Nephron progenitor cell (in vitro differentiated cells): ENCODE results near the gene DYNC1LI1.

Source experiments
- DNase-seq: peaks from one replicate; pipeline ENCODE4 v3.0.0; 2021
- H3K27ac Mint-ChIP-seq: 2 replicates; pipeline ENCODE4 v1.8.0; 2021; ENCODE audit warnings: mild to moderate bottlenecking, moderate library complexity, mixed read lengths
- H3K27me3 Mint-ChIP-seq: 2 replicates; pipeline ENCODE4 v1.8.0; 2021; ENCODE audit warnings: mild to moderate bottlenecking, low read depth, mixed read lengths; ENCODE audit not compliant: poor library complexity
- H3K36me3 Mint-ChIP-seq: 2 replicates; pipeline ENCODE4 v1.8.0; 2021; ENCODE audit warnings: low read depth, mixed read lengths
- H3K4me1 Mint-ChIP-seq: 2 replicates; pipeline ENCODE4 v1.8.0; 2021; ENCODE audit warnings: mixed read lengths
- H3K4me3 Mint-ChIP-seq: 2 replicates; pipeline ENCODE4 v1.8.0; 2021; ENCODE audit warnings: mild to moderate bottlenecking, moderate library complexity, mixed read lengths
- H3K9me3 Mint-ChIP-seq: 2 replicates; pipeline ENCODE4 v1.8.0; 2021; ENCODE audit warnings: mild to moderate bottlenecking, moderate library complexity, mixed read lengths
- CTCF ChIP-seq: fragments of 200-600 bp; sonication (generic); IDR thresholded peaks from 2 replicates; pipeline ENCODE4 v1.5.0; 2021; ENCODE audit warnings: antibody characterized with exemption

DYNC1LI1 gene

GRCh38 chr3:32501783-32502117, 68.9 kb downstream of the DYNC1LI1 start:
- Mint-ChIP-seq H3K27ac (peak overlapping the region; percentile 99), H3K4me3 (peak overlapping the region; percentile 99), H3K36me3 (peaks cover 12% of the 10 kb centered on the region), H3K27me3 (peaks cover 7% of the 10 kb centered on the region), H3K4me1 (peaks cover 43% of the 10 kb centered on the region), H3K9me3 (peaks cover 1% of the 10 kb centered on the region)
- no peak for TF ChIP-seq CTCF
- DNase-seq, result no peak

- no peak for DNase-seq
- TF ChIP-seq CTCF, result no peak
- Mint-ChIP-seq H3K4me3 (peak overlapping the region; percentile 99), H3K9me3 (peaks cover 3% of the 10 kb centered on the region), H3K36me3 (peaks cover 17% of the 10 kb centered on the region), H3K4me1 (peaks cover 49% of the 10 kb centered on the region), H3K27ac (no peak overlapping the region), H3K27me3 (peaks cover 8% of the 10 kb centered on the region)
These were observed 69.5 kb downstream of the DYNC1LI1 start for GRCh38 chr3:32500880-32501782.

- peaks cover 49% of the 10 kb centered on the region for H3K4me1 Mint-ChIP-seq
- no peak for DNase-seq
- H3K27me3 Mint-ChIP-seq, result peaks cover 8% of the 10 kb centered on the region
- H3K9me3 Mint-ChIP-seq, result peaks cover 3% of the 10 kb centered on the region
- no peak overlapping the region for H3K27ac Mint-ChIP-seq
- peak overlapping the region; percentile 99 for H3K4me3 Mint-ChIP-seq
- TF ChIP-seq CTCF, result no peak
- peaks cover 17% of the 10 kb centered on the region for H3K36me3 Mint-ChIP-seq
These were observed 70.4 kb downstream of the DYNC1LI1 start for GRCh38 chr3:32500231-32500630.

GRCh38 chr3:32499585-32499984, 71.1 kb downstream of the DYNC1LI1 start:
- H3K36me3 Mint-ChIP-seq, result peaks cover 17% of the 10 kb centered on the region
- no peak overlapping the region for H3K4me3 Mint-ChIP-seq
- DNase-seq, result no peak
- no peak for TF ChIP-seq CTCF
- peaks cover 49% of the 10 kb centered on the region for H3K4me1 Mint-ChIP-seq
- H3K27ac Mint-ChIP-seq, result no peak overlapping the region
- peaks cover 8% of the 10 kb centered on the region for H3K27me3 Mint-ChIP-seq
- H3K9me3 Mint-ChIP-seq, result peaks cover 3% of the 10 kb centered on the region

- TF ChIP-seq CTCF, result no peak
- Mint-ChIP-seq H3K27me3 (peaks cover 3% of the 10 kb centered on the region), H3K4me1 (peaks cover 49% of the 10 kb centered on the region), H3K36me3 (peaks cover 17% of the 10 kb centered on the region), H3K4me3 (no peak overlapping the region), H3K9me3 (peaks cover 3% of the 10 kb centered on the region), H3K27ac (no peak overlapping the region)
- no peak for DNase-seq
These were observed 71.7 kb downstream of the DYNC1LI1 start for GRCh38 chr3:32498992-32499391.

- TF ChIP-seq CTCF, result no peak
- H3K27me3 Mint-ChIP-seq, result peaks cover 3% of the 10 kb centered on the region
- H3K27ac Mint-ChIP-seq, result no peak overlapping the region
- H3K4me1 Mint-ChIP-seq, result peaks cover 49% of the 10 kb centered on the region
- H3K4me3 Mint-ChIP-seq, result no peak overlapping the region
- no peak for DNase-seq
- peaks cover 3% of the 10 kb centered on the region for H3K9me3 Mint-ChIP-seq
- H3K36me3 Mint-ChIP-seq, result peaks cover 17% of the 10 kb centered on the region
These were observed 72.4 kb downstream of the DYNC1LI1 start for GRCh38 chr3:32498252-32498651.
